Hepatocyte (in vitro differentiated cells): ENCODE data around the gene CIAO3.

Experiments
- CTCF ChIP-seq: fragments of 200-600 bp; sonication (generic); IDR thresholded peaks from 2 replicates; pipeline ENCODE4 v1.5.1; 2016; ENCODE audit warnings: antibody characterized with exemption, mild to moderate bottlenecking; ENCODE audit not compliant: poor library complexity
- EZH2 ChIP-seq: fragments of 200-600 bp; sonication (generic); IDR thresholded peaks from 2 replicates; pipeline ENCODE4 v1.6.1; 2016; ENCODE audit warnings: antibody characterized with exemption, mild to moderate bottlenecking, borderline replicate concordance
- EZH2phosphoT487 ChIP-seq: fragments of 200-600 bp; sonication (generic); IDR thresholded peaks from one replicate; pipeline ENCODE4 v1.6.1; 2018; ENCODE audit warnings: antibody characterized with exemption, mild to moderate bottlenecking, low read depth, moderate library complexity; ENCODE audit not compliant: unreplicated experiment, severe bottlenecking

GRCh38 chr16:687499-687898, 53.3 kb downstream of the CIAO3 start:
- TF ChIP-seq CTCF (no peak), EZH2 (no peak), EZH2phosphoT487 (no peak)
